H1 (cell line): ENCODE data around the gene PNMA1. TPM values are rescaled to one million over a fixed set of nuclear protein-coding genes. Genes with fewer than 3 reads are reported as not detected.

Experiments
- CTCF ChIA-PET: fragments of 300-600 bp; sonication (Branson Sonifier 250); formaldehyde crosslinking; loops from one replicate; lab custom pipeline; 2021; ENCODE audit not compliant: partially characterized antibody; lab: Charles Lee
- POLR2A ChIA-PET: fragments of 300-600 bp; sonication (Branson Sonifier 250); formaldehyde crosslinking; loops from one replicate; lab custom pipeline; 2021; ENCODE audit warnings: inconsistent platforms; ENCODE audit not compliant: partially characterized antibody; lab: Charles Lee
- DNase-seq, 2 experiments: peaks; one replicate each; pipeline versions ENCODE4 v3.0.0 to v3.0.0-alpha.2; 2010 to 2022; ENCODE audit warnings: low spot score in 2 of 2, low read depth in 1 of 2, mixed read lengths in 1 of 2
- FAIRE-seq: peaks from 2 replicates; lab custom pipeline; 2011; peaks lifted over from hg19 to GRCh38; lab: Jason Lieb, UNC
- H2AFZ ChIP-seq: 2 replicates; pipeline ENCODE4 v1.8.1; 2012; ENCODE audit warnings: low read length, inconsistent platforms
- H2AK5ac ChIP-seq: 2 replicates; pipeline ENCODE4 v1.6.1; 2013; ENCODE audit warnings: low read depth, low read length
- H2BK120ac ChIP-seq: replicated peaks from 2 replicates; pipeline ENCODE3; 2013; ENCODE audit warnings: low read depth, low read length, inconsistent platforms
- H2BK12ac ChIP-seq: 2 replicates; pipeline ENCODE4 v1.6.1; 2013; ENCODE audit warnings: low read depth, low read length
- H2BK15ac ChIP-seq: 2 replicates; pipeline ENCODE4 v1.6.1; 2013; ENCODE audit warnings: low read length
- H2BK20ac ChIP-seq: 2 replicates; pipeline ENCODE4 v1.6.1; 2013; ENCODE audit warnings: low read length
- H2BK5ac ChIP-seq: 2 replicates; pipeline ENCODE4 v1.6.1; 2013; ENCODE audit warnings: low read depth, low read length
- H3K14ac ChIP-seq: 2 replicates; pipeline ENCODE4 v1.6.1; 2013; ENCODE audit warnings: inconsistent platforms; ENCODE audit not compliant: insufficient read length
- H3K18ac ChIP-seq: 2 replicates; pipeline ENCODE4 v1.6.1; 2013; ENCODE audit warnings: low read length; ENCODE audit errors: extremely low read depth
- H3K23ac ChIP-seq: 2 replicates; pipeline ENCODE4 v1.6.1; 2013; ENCODE audit warnings: inconsistent platforms; ENCODE audit not compliant: insufficient read length
- H3K23me2 ChIP-seq: 2 replicates; pipeline ENCODE4 v1.6.1; 2013; ENCODE audit warnings: low read depth, low read length
- H3K27ac ChIP-seq: 2 replicates; pipeline ENCODE4 v1.6.1; 2011; ENCODE audit warnings: low read depth, low read length, inconsistent platforms
- H3K27me3 ChIP-seq, 4 experiments: replicated peaks in 1 of 4; 1 replicate in 1 of 4; 2 replicates in 3 of 4; pipeline versions ENCODE4 v1.6.1 to v1.8.1; 2011 to 2013; ENCODE audit warnings: low read length in 3 of 4, mild to moderate bottlenecking in 3 of 4, inconsistent platforms in 2 of 4, mixed read lengths in 2 of 4, moderate library complexity in 1 of 4; ENCODE audit not compliant: control insufficient read depth in 3 of 4, insufficient read depth in 3 of 4; ENCODE audit errors: extremely low read depth in 1 of 4
- H3K36me3 ChIP-seq, 4 experiments: 2 replicates each; pipeline versions ENCODE4 v1.6.1 to v1.8.1; 2011 to 2013; ENCODE audit warnings: mild to moderate bottlenecking in 4 of 4, low read length in 3 of 4, moderate library complexity in 2 of 4, control low read depth in 1 of 4, inconsistent platforms in 1 of 4; ENCODE audit not compliant: insufficient read depth in 4 of 4, control insufficient read depth in 2 of 4
- H3K4ac ChIP-seq: replicated peaks from 2 replicates; pipeline ENCODE3; 2013; ENCODE audit warnings: low read length, low read depth, mixed read lengths, inconsistent platforms; ENCODE audit not compliant: insufficient read length
- H3K4me1 ChIP-seq, 4 experiments: replicated peaks in 1 of 4; 1 replicate in 1 of 4; 2 replicates in 3 of 4; pipeline versions ENCODE4 v1.6.1 to v1.8.1; 2011 to 2013; ENCODE audit warnings: low read length in 3 of 4, inconsistent platforms in 2 of 4, mixed read lengths in 1 of 4; ENCODE audit not compliant: insufficient read depth in 4 of 4, control insufficient read depth in 3 of 4
- H3K4me2 ChIP-seq, 2 experiments: 2 replicates each; pipeline versions ENCODE4 v1.6.1 to v1.8.1; 2011 to 2013; ENCODE audit warnings: low read depth in 2 of 2, low read length in 2 of 2, control low read depth in 1 of 2, inconsistent platforms in 1 of 2, mild to moderate bottlenecking in 1 of 2; ENCODE audit not compliant: insufficient read depth in 1 of 2
- H3K4me3 ChIP-seq, 4 experiments: fragments of 200-600, 300-600 bp in 1 of 4; sonication (generic), shearing (Covaris generic), sonication (Bioruptor Twin) in 1 of 4; 2 replicates each; pipeline versions ENCODE4 v1.5.1 to v1.8.1; 2011 to 2016; ENCODE audit warnings: low read length in 4 of 4, low read depth in 3 of 4, control low read depth in 2 of 4, inconsistent platforms in 2 of 4, mild to moderate bottlenecking in 2 of 4, mixed read lengths in 1 of 4, moderate library complexity in 1 of 4; ENCODE audit not compliant: insufficient read depth in 2 of 4; ENCODE audit errors: extremely low read depth in 1 of 4
- H3K56ac ChIP-seq: replicated peaks from 2 replicates; pipeline ENCODE3; 2013; ENCODE audit warnings: low read depth, mild to moderate bottlenecking, mixed read lengths, low read length, inconsistent platforms; ENCODE audit not compliant: insufficient read length
- H3K79me1 ChIP-seq: 2 replicates; pipeline ENCODE4 v1.6.1; 2013; ENCODE audit warnings: low read depth, low read length, control low read depth
- H3K79me2 ChIP-seq, 2 experiments: 2 replicates each; pipeline versions ENCODE4 v1.6.1 to v1.8.1; 2012 to 2013; ENCODE audit warnings: low read length in 2 of 2, mild to moderate bottlenecking in 2 of 2, inconsistent platforms in 1 of 2; ENCODE audit not compliant: insufficient read depth in 2 of 2, control insufficient read depth in 1 of 2
- H3K9ac ChIP-seq, 4 experiments: replicated peaks in 1 of 4; 1 replicate in 1 of 4; 2 replicates in 3 of 4; pipeline versions ENCODE4 v1.6.1 to v1.8.1; 2011 to 2013; ENCODE audit warnings: low read depth in 3 of 4, low read length in 3 of 4, control low read depth in 2 of 4, mild to moderate bottlenecking in 2 of 4, moderate library complexity in 2 of 4, inconsistent platforms in 1 of 4; ENCODE audit errors: extremely low read depth in 1 of 4
- H3K9me3 ChIP-seq, 2 experiments: 2 replicates each; pipeline versions ENCODE4 v1.6.1 to v1.8.1; 2012 to 2013; ENCODE audit warnings: mild to moderate bottlenecking in 2 of 2, moderate library complexity in 2 of 2, control low read depth in 1 of 2, inconsistent platforms in 1 of 2, low read depth in 1 of 2, low read length in 1 of 2, mixed read lengths in 1 of 2; ENCODE audit not compliant: insufficient read depth in 2 of 2
- H4K20me1 ChIP-seq, 2 experiments: replicated peaks in 1 of 2; 2 replicates each; pipeline versions ENCODE3 to v1.8.1; 2011 to 2013; ENCODE audit warnings: inconsistent platforms in 2 of 2, low read length in 2 of 2, mild to moderate bottlenecking in 1 of 2; ENCODE audit not compliant: insufficient read depth in 2 of 2, control insufficient read depth in 1 of 2
- H4K5ac ChIP-seq: 2 replicates; pipeline ENCODE4 v1.6.1; 2013; ENCODE audit warnings: low read length, low read depth, mixed read lengths, inconsistent platforms; ENCODE audit not compliant: insufficient read length
- H4K8ac ChIP-seq: 2 replicates; pipeline ENCODE4 v1.8.0; 2013; ENCODE audit warnings: mild to moderate bottlenecking, moderate library complexity, low read length, inconsistent platforms; ENCODE audit not compliant: insufficient read depth; ENCODE audit errors: extremely low read depth
- H4K91ac ChIP-seq: replicated peaks from 2 replicates; pipeline ENCODE3; 2013; ENCODE audit warnings: low read length, mixed read lengths, inconsistent platforms; ENCODE audit not compliant: insufficient read length
- BCL11A ChIP-seq, 2 experiments: IDR thresholded peaks; one replicate each; pipeline ENCODE4 v1.6.1; 2011; ENCODE audit warnings: low read depth in 2 of 2, low read length in 2 of 2, mild to moderate bottlenecking in 2 of 2
- CREB1 ChIP-seq: IDR thresholded peaks from 2 replicates; pipeline ENCODE4 v1.6.1; 2012; ENCODE audit warnings: inconsistent platforms
- EP300 ChIP-seq, 2 experiments: IDR thresholded peaks; 1 replicate in 1 of 2; 2 replicates in 1 of 2; pipeline ENCODE4 v1.6.1; 2011 to 2012; ENCODE audit warnings: low read depth in 2 of 2, low read length in 2 of 2, mild to moderate bottlenecking in 2 of 2, borderline replicate concordance in 1 of 2, inconsistent platforms in 1 of 2, moderate library complexity in 1 of 2
- EZH2 ChIP-seq: fragments of 200-600 bp; sonication (generic); IDR thresholded peaks from 2 replicates; pipeline ENCODE4 v1.7.1; 2012; ENCODE audit warnings: low read depth, mild to moderate bottlenecking, moderate library complexity, low read length, inconsistent platforms; ENCODE audit not compliant: severe bottlenecking
- FOSL1 ChIP-seq: IDR thresholded peaks from 2 replicates; pipeline ENCODE4 v1.6.1; 2011; ENCODE audit warnings: mild to moderate bottlenecking, low read depth, low read length, moderate library complexity; ENCODE audit not compliant: insufficient read depth
- JUN ChIP-seq: IDR thresholded peaks from 2 replicates; pipeline ENCODE4 v1.6.1; 2011; ENCODE audit warnings: low read depth, mild to moderate bottlenecking, improper control_type of control experiment, low read length
- POLR2AphosphoS5 ChIP-seq: IDR thresholded peaks from 2 replicates; pipeline ENCODE4 v1.6.1; 2011; ENCODE audit warnings: low read depth, low read length
- RFX5 ChIP-seq: IDR thresholded peaks from 2 replicates; pipeline ENCODE4 v1.6.1; 2011; ENCODE audit warnings: low read depth, low read length, improper control_type of control experiment, borderline replicate concordance
- RNF2 ChIP-seq: fragments of 200-900, 300-1000 bp; sonication (generic); IDR thresholded peaks from 2 replicates; pipeline ENCODE4 v1.7.1; 2016; ENCODE audit warnings: borderline replicate concordance, low read depth, mild to moderate bottlenecking, antibody characterized with exemption, low read length; ENCODE audit not compliant: poor library complexity, severe bottlenecking; ENCODE audit errors: missing control alignments
- RXRA ChIP-seq: IDR thresholded peaks from 2 replicates; pipeline ENCODE4 v1.6.1; 2011; ENCODE audit warnings: low read depth, mild to moderate bottlenecking, low read length, moderate library complexity; ENCODE audit not compliant: insufficient read depth
- SAP30 ChIP-seq: fragments of 300-600 bp; sonication (generic); IDR thresholded peaks from 2 replicates; pipeline ENCODE4 v1.7.1; 2012; ENCODE audit warnings: low read length, moderate library complexity, mild to moderate bottlenecking, inconsistent platforms; ENCODE audit not compliant: insufficient read depth, insufficient replicate concordance
- SIX5 ChIP-seq: IDR thresholded peaks from 2 replicates; pipeline ENCODE4 v1.6.1; 2011; ENCODE audit warnings: mild to moderate bottlenecking, low read depth, low read length
- YY1 ChIP-seq: IDR thresholded peaks from 2 replicates; pipeline ENCODE4 v1.6.1; 2011; ENCODE audit warnings: low read depth, mild to moderate bottlenecking, low read length
- WGBS, 2 experiments: shearing (Covaris generic) in 1 of 2; methylation state at CpG; one replicate each; pipeline versions ENCODE4 v1.1.6 to v1.1.7; 2013 to 2015; ENCODE audit warnings: low lambda C conversion rate in 2 of 2, mixed read lengths in 2 of 2, inconsistent platforms in 1 of 2, low coverage in 1 of 2, missing lambda C conversion rate in 1 of 2; ENCODE audit not compliant: insufficient replicate concordance in 2 of 2, insufficient coverage in 1 of 2, insufficient read length in 1 of 2; ENCODE audit errors: extremely low coverage in 1 of 2, missing lambda C conversion rate in 1 of 2; 5-methylcytosine and 5-hydroxymethylcytosine counted together
- polyA plus RNA-seq, 7 experiments: library from polyadenylated mRNA; depleted of rRNA in 3 of 7; stranded (reverse) in 5 of 7; unstranded in 2 of 7; fragments of >200 nt in 5 of 7; fragments of 200-250 nt in 2 of 7; gene quantifications; 1 replicate in 5 of 7; 2 replicates in 1 of 7; 4 replicates in 1 of 7; pipeline versions ENCODE4 v1.2.1 to v1.2.3, GENCODE V29; 2011 to 2013; ENCODE audit warnings: missing spikeins in 2 of 7, mixed read lengths in 2 of 7
- total RNA-seq: library from RNA; stranded (reverse); fragmentation: NEBNext Ultra II Directional; extraction: Animal tissue kit (Norgen Biotek cat#: 25700); gene quantifications from 2 replicates; pipeline ENCODE4 v1.2.1, GENCODE V29; 2021

PNMA1 gene
- total and polyA plus RNA-seq, 2 of the 8 experiments (the other 6 are each of a cell fraction or from before 2014, with no cell fraction given), result 15.8 to 52.7 TPM

DNA sequence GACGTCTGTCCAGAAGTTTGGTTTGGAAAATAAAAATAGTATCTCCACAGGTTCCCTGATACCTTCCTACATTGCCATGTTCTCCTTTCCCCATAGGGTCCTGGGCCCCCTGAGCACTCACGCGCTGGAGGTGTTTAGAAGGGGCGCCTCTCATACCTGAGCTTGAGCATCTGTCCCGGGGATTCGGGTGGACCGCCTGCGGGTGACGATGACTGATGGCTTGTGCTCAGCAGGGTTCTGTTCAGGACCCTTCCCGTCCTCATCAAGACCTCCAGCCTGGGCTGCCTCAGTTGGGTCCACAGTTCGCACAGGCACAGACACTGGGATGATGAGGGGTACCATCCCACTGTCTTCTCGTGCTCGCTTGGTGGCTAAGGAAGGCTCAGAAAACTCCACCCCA, 22.7 kb upstream of the PNMA1 start:
- Histone ChIP-seq H3K14ac (no peak overlapping the region), H2BK120ac (no peak overlapping the region), H3K23ac (no peak overlapping the region), H2BK15ac (no peak overlapping the region), H2AFZ (no peak overlapping the region), H3K9ac (no peak overlapping the region), H3K36me3 (peaks cover 0 to 11% (median 3%) of the 10 kb centered on the region in 4 experiments; a peak in 2 of 8 replicates), H3K23me2 (no peaks in the 10 kb centered on the region), H2BK12ac (no peak overlapping the region), H3K4me1 (peaks cover 4 to 21% (median 12%) of the 10 kb centered on the region in 4 experiments), H3K79me1 (peaks cover 7% of the 10 kb centered on the region), H3K9me3 (no peaks in the 10 kb centered on the region), H3K79me2 (peaks cover 0 to 3% of the 10 kb centered on the region in 2 experiments; a peak in 1 of 4 replicates), H3K4ac (no peak overlapping the region), H3K27me3 (no peaks in the 10 kb centered on the region), H2BK5ac (no peak overlapping the region), H3K27ac (no peak overlapping the region), H3K56ac (no peak overlapping the region), H4K5ac (no peak overlapping the region), H4K8ac (no peak overlapping the region), H2AK5ac (no peak overlapping the region), H3K4me2 (no peak overlapping the region), H2BK20ac (no peak overlapping the region), H3K4me3 (no peak overlapping the region), H4K20me1 (peaks cover 6% of the 10 kb centered on the region in 2 experiments), H4K91ac (no peak overlapping the region), H3K18ac (no peak overlapping the region)
- WGBS, 2 experiments, result 88% methylated on average over 12 of the region's 13 CpGs; no CpG with 5 or more reads in 1 of the 2 experiments
- TF ChIP-seq SIX5 (no peak), CREB1 (no peak), BCL11A (IDR thresholded peaks at IDR 0.05; ENCODE audit: low read depth in 2 of 2, low read length in 2 of 2) (no peak), SAP30 (no peak), RFX5 (no peak), FOSL1 (no peak), EP300 (IDR thresholded peaks at IDR 0.05; ENCODE audit: borderline replicate concordance in 1 of 2, low read depth in 2 of 2, low read length in 2 of 2) (no peak), POLR2AphosphoS5 (no peak), JUN (no peak), RNF2 (no peak), YY1 (no peak), EZH2 (no peak), RXRA (no peak)
- no peak for DNase-seq
- POLR2A ChIA-PET, result no interaction called here
- FAIRE-seq, result no peak
- CTCF ChIA-PET, result interaction anchor here (11.0 to 11.1 kb wide), 2 partner anchors 8 to 18 kb away, joined by 173 to 198 read pairs; a partner anchor contains a TSS
